Left ventricle myocardium inferior (tissue), 1 donor: ENCODE measurements around the gene DNAJC18. TPM values are rescaled to one million over a fixed set of nuclear protein-coding genes. Genes with fewer than 3 reads are reported as not detected.
A peak's percentile ranks its signal among the peaks of the same experiment; 100 is the strongest.

ENCODE experiments used
- DNase-seq: peaks from one replicate; pipeline ENCODE4 v3.0.0-alpha.2; 2020
- H3K27ac ChIP-seq: fragments of 200-600 bp; replicated peaks from 2 replicates; pipeline ENCODE4 v1.8.0; 2021
- H3K27me3 ChIP-seq: fragments of 200-600 bp; 2 replicates; pipeline ENCODE4 v1.8.0; 2021; ENCODE audit warnings: low read depth
- H3K36me3 ChIP-seq: fragments of 200-600 bp; 2 replicates; pipeline ENCODE4 v1.8.0; 2021
- H3K4me1 ChIP-seq: fragments of 200-600 bp; 2 replicates; pipeline ENCODE4 v1.8.0; 2021
- H3K4me3 ChIP-seq: fragments of 200-600 bp; 2 replicates; pipeline ENCODE4 v1.8.0; 2021; ENCODE audit warnings: mild to moderate bottlenecking, moderate library complexity
- H3K9me3 ChIP-seq: fragments of 200-600 bp; replicated peaks from 2 replicates; pipeline ENCODE4 v1.8.0; 2021
- CTCF ChIP-seq: fragments of 200-600 bp; IDR thresholded peaks from 2 replicates; pipeline ENCODE4 v1.8.0; 2021; ENCODE audit warnings: antibody characterized with exemption, mild to moderate bottlenecking, borderline replicate concordance
- intact Hi-C: fragments of 100-400 bp; cut with micrococcal nuclease; formaldehyde crosslinking; loops from one replicate; pipeline ENCODE4 v1.11.0; 2022
- total RNA-seq: library from RNA; stranded (reverse); fragmentation: NEBNext Ultra II Directional; extraction: Animal tissue kit (Norgen Biotek cat#: 25700); gene quantifications from one replicate; pipeline ENCODE4 v1.2.1, GENCODE V29; 2021
- donor health status: DM: no; HTN: yes; CAD: no; lungs with severe emphysema.

Gene DNAJC18
- total RNA-seq, 1 donor from 2014 or later = 14.3 TPM

GRCh38 chr5:139403418-139403786 is 35.9 kb downstream of the DNAJC18 start:
- Histone ChIP-seq H3K4me1 (peaks cover 21% of the 10 kb centered on the region), H3K36me3 (peaks cover 5% of the 10 kb centered on the region), H3K9me3 (no peaks in the 10 kb centered on the region), H3K27me3 (no peaks in the 10 kb centered on the region), H3K4me3 (peak overlapping the region; percentile 66), H3K27ac (peak overlapping the region; percentile 92)
- intact Hi-C loops = no loop called here
- DNase-seq = no peak
- no peak for TF ChIP-seq CTCF

- intact Hi-C loops = no loop called here
- no peak overlapping the region for H3K4me3 ChIP-seq
- peak overlapping the region; percentile 92 for H3K27ac ChIP-seq
Observed at GRCh38 chr5:139402561-139403158, 36.7 kb downstream of the DNAJC18 start.

GRCh38 chr5:139401546-139401945 is 37.8 kb downstream of the DNAJC18 start:
- Histone ChIP-seq H3K36me3 (peaks cover 5% of the 10 kb centered on the region), H3K9me3 (no peaks in the 10 kb centered on the region), H3K4me1 (peaks cover 36% of the 10 kb centered on the region), H3K27me3 (no peaks in the 10 kb centered on the region), H3K4me3 (no peak overlapping the region), H3K27ac (no peak overlapping the region)
- TF ChIP-seq CTCF = no peak
- DNase-seq = no peak
- intact Hi-C loops = no loop called here

More at GRCh38 chr5:139402561-139403158, 36.7 kb downstream of the DNAJC18 start:
- H3K27me3 ChIP-seq = no peaks in the 10 kb centered on the region
- DNase-seq = no peak
- H3K4me1 ChIP-seq = peaks cover 27% of the 10 kb centered on the region
- peak; percentile 37 for TF ChIP-seq CTCF
- H3K9me3 ChIP-seq = no peaks in the 10 kb centered on the region
- H3K36me3 ChIP-seq = peaks cover 5% of the 10 kb centered on the region

GRCh38 chr5:139399501-139400121 is 39.7 kb downstream of the DNAJC18 start:
- intact Hi-C loops = no loop called here
- H3K4me1 ChIP-seq = peaks cover 52% of the 10 kb centered on the region
- peaks cover 5% of the 10 kb centered on the region for H3K36me3 ChIP-seq
- H3K27ac ChIP-seq = no peak overlapping the region
- H3K9me3 ChIP-seq = no peaks in the 10 kb centered on the region
- no peak for DNase-seq
- no peak overlapping the region for H3K4me3 ChIP-seq
- TF ChIP-seq CTCF = no peak
- H3K27me3 ChIP-seq = no peaks in the 10 kb centered on the region

- H3K27ac ChIP-seq = no peak overlapping the region
- DNase-seq = no peak
- H3K4me3 ChIP-seq = no peak overlapping the region
- intact Hi-C loops = no loop called here
- TF ChIP-seq CTCF = no peak
- H3K36me3 ChIP-seq = peaks cover 6% of the 10 kb centered on the region
- peaks cover 57% of the 10 kb centered on the region for H3K4me1 ChIP-seq
- no peaks in the 10 kb centered on the region for H3K9me3 ChIP-seq
- H3K27me3 ChIP-seq = no peaks in the 10 kb centered on the region
Observed at GRCh38 chr5:139397921-139398320, 41.4 kb downstream of the DNAJC18 start.
